GM12891 (cell line): ENCODE results near the gene PAGE4.

Source experiments
- DNase-seq: peaks from one replicate; pipeline ENCODE4 v3.0.0; 2011; ENCODE audit warnings: low spot score; ENCODE audit not compliant: insufficient read length
- FAIRE-seq: peaks from 2 replicates; lab custom pipeline; 2011; peaks lifted over from hg19 to GRCh38; lab: Jason Lieb, UNC
- PAX5 ChIP-seq: IDR thresholded peaks from 2 replicates; pipeline ENCODE4 v1.6.1; 2011; ENCODE audit warnings: low read length, moderate library complexity, mild to moderate bottlenecking; ENCODE audit not compliant: insufficient read depth, severe bottlenecking
- POLR2A ChIP-seq: IDR thresholded peaks from 2 replicates; pipeline ENCODE4 v1.6.1; 2011; ENCODE audit warnings: low read depth, low read length, control low read depth
- POLR2AphosphoS5 ChIP-seq: IDR thresholded peaks from 2 replicates; pipeline ENCODE4 v1.6.1; 2011; ENCODE audit warnings: low read depth, low read length, control low read depth
- POU2F2 ChIP-seq: IDR thresholded peaks from 2 replicates; pipeline ENCODE4 v1.6.1; 2011; ENCODE audit warnings: low read depth, mild to moderate bottlenecking, control low read depth, low read length, moderate library complexity
- SPI1 ChIP-seq: IDR thresholded peaks from 2 replicates; pipeline ENCODE4 v1.6.1; 2011; ENCODE audit warnings: low read depth, low read length, control low read depth
- TAF1 ChIP-seq: IDR thresholded peaks from 2 replicates; pipeline ENCODE4 v1.6.1; 2011; ENCODE audit warnings: low read depth, low read length, control low read depth

The PAGE4 gene

GRCh38 chrX:49880668-49881067, 51.6 kb downstream of the PAGE4 start:
- FAIRE-seq: no peak

More at GRCh38 chrX:49880668-49881067, 51.6 kb downstream of the PAGE4 start:
- DNase-seq: no peak
- TF ChIP-seq PAX5 (no peak), POU2F2 (no peak), TAF1 (no peak), POLR2A (no peak), SPI1 (no peak), POLR2AphosphoS5 (no peak)
